Activated naive CD4-positive, alpha-beta T cell treated with anti-CD3 and anti-CD28 coated beads for 36 hours (primary cell): ENCODE measurements around the gene SRPRB. TPM values are rescaled to one million over a fixed set of nuclear protein-coding genes. Genes with fewer than 3 reads are reported as not detected.

Experiments used
- CTCF ChIA-PET: fragments of 350-600 bp; sonication (Branson Sonifier 250); formaldehyde crosslinking; loops from one replicate; lab custom pipeline; 2021; ENCODE audit warnings: antibody characterized with exemption; lab: Charles Lee
- DNase-seq: peaks from one replicate; pipeline ENCODE4 v3.0.0-alpha.2; 2020
- H3K27ac Mint-ChIP-seq: one replicate; pipeline ENCODE4 v1.8.0; 2021; ENCODE audit warnings: mild to moderate bottlenecking, mixed read lengths
- H3K27me3 Mint-ChIP-seq: one replicate; pipeline ENCODE4 v1.8.0; 2021; ENCODE audit warnings: low read depth, mixed read lengths
- H3K36me3 Mint-ChIP-seq: one replicate; pipeline ENCODE4 v1.8.0; 2021; ENCODE audit warnings: low read depth, mixed read lengths
- H3K4me1 Mint-ChIP-seq: one replicate; pipeline ENCODE4 v1.8.0; 2021; ENCODE audit warnings: low read depth, mixed read lengths
- H3K4me3 Mint-ChIP-seq: one replicate; pipeline ENCODE4 v1.8.0; 2021; ENCODE audit warnings: mild to moderate bottlenecking, moderate library complexity, mixed read lengths
- H3K9me3 Mint-ChIP-seq: one replicate; pipeline ENCODE4 v1.8.0; 2021; ENCODE audit warnings: mixed read lengths
- intact Hi-C: fragments of 100-400 bp; cut with micrococcal nuclease; formaldehyde crosslinking; loops from one replicate; pipeline ENCODE4 v1.15.1; 2023
- total RNA-seq, 2 experiments: library from RNA; stranded (reverse); gene quantifications; one replicate each; pipeline ENCODE4 v1.2.3, GENCODE V29; 2021

SRPRB gene
- total RNA-seq, 2 experiments from 2014 or later = 55.0 to 56.8 TPM

DNA sequence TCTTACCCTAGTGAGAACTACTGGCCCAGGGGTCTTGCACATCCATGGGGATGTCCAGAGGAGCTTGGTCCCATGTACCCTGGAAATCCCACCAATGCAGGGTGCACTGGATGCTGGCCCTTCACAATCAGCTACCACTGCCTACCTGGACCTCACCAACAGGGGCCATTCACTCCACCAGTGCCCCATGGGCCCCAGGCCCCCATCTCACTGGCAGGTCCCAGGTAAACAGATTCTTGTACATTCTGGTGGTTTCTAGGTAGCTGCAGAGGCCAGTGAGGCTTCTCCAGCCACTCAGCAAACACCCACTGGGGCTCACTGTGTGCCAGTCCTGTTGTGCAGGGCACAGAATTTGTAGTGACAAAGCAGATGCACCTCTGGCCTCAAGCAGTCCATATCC lies 65.2 kb downstream of the SRPRB start:
- DNase-seq = no peak
- CTCF ChIA-PET = interaction anchor here (0.6 kb wide), 1 partner anchor 222 kb away, joined by 3 read pairs; no protein-coding TSS in a partner anchor
- no peaks in the 10 kb centered on the region for H3K9me3 Mint-ChIP-seq
- H3K4me3 Mint-ChIP-seq = no peak overlapping the region
- no peaks in the 10 kb centered on the region for H3K4me1 Mint-ChIP-seq
- no peaks in the 10 kb centered on the region for H3K36me3 Mint-ChIP-seq
- intact Hi-C loops = no loop called here
- no peak overlapping the region for H3K27ac Mint-ChIP-seq
- peaks cover 12% of the 10 kb centered on the region for H3K27me3 Mint-ChIP-seq

Other genes with a start within 250 kb of the SRPRB start
- gene CDV3, start 232.1 kb upstream of the SRPRB start, total RNA-seq = 100 to 1,000 TPM; 170 to 181 TPM
- gene TOPBP1, start 143.9 kb upstream of the SRPRB start, total RNA-seq = 10 to 100 TPM; 65.4 to 65.8 TPM
- under 1 TPM; 0.07 to 0.52 TPM for gene TF, start 59.4 kb upstream of the SRPRB start, total RNA-seq
- gene RAB6B, start 90.1 kb downstream of the SRPRB start, total RNA-seq = not detected
- gene SLCO2A1, start 224.1 kb downstream of the SRPRB start, total RNA-seq = not detected